CD4-positive, alpha-beta T cell (primary cell): ENCODE results near the gene SFMBT1. TPM values are rescaled to one million over a fixed set of nuclear protein-coding genes. Genes with fewer than 3 reads are reported as not detected.

Source experiments
- ATAC-seq: fragments of 200-7000 bp; cut with Tn5 transposase; one replicate; pipeline ENCODE4 v1.10.0; 2022; ENCODE audit warnings: mild to moderate bottlenecking; ENCODE audit not compliant: poor library complexity
- CTCF ChIA-PET: fragments of 350-600 bp; sonication (Branson Sonifier 250); formaldehyde crosslinking; loops from one replicate; lab custom pipeline; 2021; ENCODE audit warnings: antibody characterized with exemption, inconsistent platforms; lab: Charles Lee
- POLR2A ChIA-PET: fragments of 350-600 bp; sonication (Branson Sonifier 250); formaldehyde crosslinking; loops from one replicate; lab custom pipeline; 2021; ENCODE audit warnings: antibody characterized with exemption, inconsistent platforms; lab: Charles Lee
- DNase-seq, 14 experiments: peaks; one replicate each; pipeline ENCODE4 v3.0.0-alpha.2; 2013 to 2020; ENCODE audit warnings: mixed read lengths in 2 of 14
- H3K27ac ChIP-seq, 2 donors: one replicate each; pipeline versions ENCODE4 v1.5.1 to v1.7.0; 2013; ENCODE audit warnings: low read length in 2 of 2, low read depth in 1 of 2, mild to moderate bottlenecking in 1 of 2
- H3K27me3 ChIP-seq, 2 experiments: 1 replicate in 1 of 2; 2 replicates in 1 of 2; pipeline versions ENCODE4 v1.6.1 to v1.7.0; 2013; ENCODE audit warnings: low read length in 2 of 2, control low read depth in 1 of 2, mild to moderate bottlenecking in 1 of 2, moderate library complexity in 1 of 2; ENCODE audit not compliant: insufficient read depth in 2 of 2, control insufficient read depth in 1 of 2
- H3K36me3 ChIP-seq: one replicate; pipeline ENCODE4 v1.6.1; 2013; ENCODE audit warnings: low read length, control low read depth; ENCODE audit not compliant: insufficient read depth
- H3K4me1 ChIP-seq: one replicate; pipeline ENCODE4 v1.6.1; 2013; ENCODE audit warnings: low read length, control low read depth; ENCODE audit not compliant: insufficient read depth
- H3K4me3 ChIP-seq: one replicate; pipeline ENCODE4 v1.5.1; 2013; ENCODE audit warnings: mild to moderate bottlenecking, low read length, moderate library complexity
- H3K9me3 ChIP-seq, 2 experiments: 1 replicate in 1 of 2; 2 replicates in 1 of 2; pipeline versions ENCODE4 v1.6.1 to v1.7.0; 2013; ENCODE audit warnings: low read length in 2 of 2, mild to moderate bottlenecking in 2 of 2, control low read depth in 1 of 2, moderate library complexity in 1 of 2; ENCODE audit not compliant: control insufficient read depth in 1 of 2, insufficient read depth in 1 of 2
- H3K27ac Mint-ChIP-seq: one replicate; pipeline ENCODE4 v1.8.0; 2020; ENCODE audit warnings: mixed read lengths
- H3K27me3 Mint-ChIP-seq: one replicate; pipeline ENCODE4 v1.8.0; 2021; ENCODE audit warnings: mixed read lengths
- H3K36me3 Mint-ChIP-seq: one replicate; pipeline ENCODE4 v1.8.0; 2021; ENCODE audit warnings: low read depth, mixed read lengths
- H3K4me1 Mint-ChIP-seq: one replicate; pipeline ENCODE4 v1.8.0; 2021; ENCODE audit warnings: low read depth, mixed read lengths
- H3K4me3 Mint-ChIP-seq: one replicate; pipeline ENCODE4 v1.8.0; 2020; ENCODE audit warnings: mild to moderate bottlenecking, mixed read lengths
- H3K9me3 Mint-ChIP-seq: one replicate; pipeline ENCODE4 v1.8.0; 2020; ENCODE audit warnings: mixed read lengths
- intact Hi-C, 2 experiments: fragments of 100-400 bp; cut with DNase I in 1 of 2; cut with micrococcal nuclease in 1 of 2; formaldehyde crosslinking; loops; one replicate each; pipeline versions ENCODE4 v1.15.1 to v1.9.0; 2023 to 2025; cut with DNase I, micrococcal nuclease
- total RNA-seq, 174 experiments: library from RNA in 2 of 174; stranded (reverse) in 2 of 174; gene quantifications; one replicate each; pipeline ENCODE4 v1.2.3 and lab custom pipeline; 2021 to 2026
- TF ChIP-seq, protein P1 (sequence below): fragments of 200-600 bp; IDR thresholded peaks from one replicate; pipeline ENCODE4 v1.8.0; 2022; ENCODE audit warnings: antibody characterized with exemption, mild to moderate bottlenecking

Gene SFMBT1
- total RNA-seq, 2 experiments from 2014 or later = 54.3 to 55.9 TPM

DNA sequence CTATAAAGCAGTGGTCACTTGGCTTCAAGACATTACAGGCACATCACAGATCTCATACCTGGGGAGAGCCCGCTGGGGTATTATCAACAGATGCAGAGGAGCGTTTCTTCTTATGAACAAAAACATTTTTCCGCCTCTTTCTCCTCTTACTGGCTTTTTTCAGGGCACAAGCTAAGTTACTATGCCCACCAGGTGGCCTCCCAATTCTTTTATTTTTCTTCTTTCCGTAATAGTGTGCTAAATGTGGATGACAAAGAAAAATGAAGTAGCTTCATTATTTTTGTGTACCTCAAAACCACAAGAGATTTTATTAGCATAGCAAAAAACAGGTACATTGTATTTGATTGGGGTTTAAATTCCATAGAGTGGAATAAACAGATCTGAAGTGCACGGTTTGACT lies 138.4 kb downstream of the SFMBT1 start:
- DNase-seq (no peak), ATAC-seq (no peak)
- no peak overlapping the region for H3K4me3 Mint-ChIP-seq
- Histone ChIP-seq H3K27ac (no peak overlapping the region), H3K9me3 (no peaks in the 10 kb centered on the region), H3K4me3 (no peak overlapping the region), H3K27me3 (no peaks in the 10 kb centered on the region), H3K36me3 (peaks cover 68% of the 10 kb centered on the region), H3K4me1 (no peaks in the 10 kb centered on the region)
- ChIA-PET CTCF (interaction anchor here (1.2 kb wide), 1 partner anchor 14 kb away, joined by 4 read pairs; no protein-coding TSS in a partner anchor), POLR2A (interaction anchor here (1.1 kb wide), 1 partner anchor 10 kb away, joined by 4 read pairs; the partner anchor contains the start of gene STIMATE)
- H3K27ac Mint-ChIP-seq = peak overlapping the region; percentile 28
- no peaks in the 10 kb centered on the region for H3K4me1 Mint-ChIP-seq
- H3K9me3 Mint-ChIP-seq = no peaks in the 10 kb centered on the region
- TF ChIP-seq, protein P1, sequence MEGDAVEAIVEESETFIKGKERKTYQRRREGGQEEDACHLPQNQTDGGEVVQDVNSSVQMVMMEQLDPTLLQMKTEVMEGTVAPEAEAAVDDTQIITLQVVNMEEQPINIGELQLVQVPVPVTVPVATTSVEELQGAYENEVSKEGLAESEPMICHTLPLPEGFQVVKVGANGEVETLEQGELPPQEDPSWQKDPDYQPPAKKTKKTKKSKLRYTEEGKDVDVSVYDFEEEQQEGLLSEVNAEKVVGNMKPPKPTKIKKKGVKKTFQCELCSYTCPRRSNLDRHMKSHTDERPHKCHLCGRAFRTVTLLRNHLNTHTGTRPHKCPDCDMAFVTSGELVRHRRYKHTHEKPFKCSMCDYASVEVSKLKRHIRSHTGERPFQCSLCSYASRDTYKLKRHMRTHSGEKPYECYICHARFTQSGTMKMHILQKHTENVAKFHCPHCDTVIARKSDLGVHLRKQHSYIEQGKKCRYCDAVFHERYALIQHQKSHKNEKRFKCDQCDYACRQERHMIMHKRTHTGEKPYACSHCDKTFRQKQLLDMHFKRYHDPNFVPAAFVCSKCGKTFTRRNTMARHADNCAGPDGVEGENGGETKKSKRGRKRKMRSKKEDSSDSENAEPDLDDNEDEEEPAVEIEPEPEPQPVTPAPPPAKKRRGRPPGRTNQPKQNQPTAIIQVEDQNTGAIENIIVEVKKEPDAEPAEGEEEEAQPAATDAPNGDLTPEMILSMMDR = no peak
- H3K36me3 Mint-ChIP-seq = peaks cover 89% of the 10 kb centered on the region
- H3K27me3 Mint-ChIP-seq = no peaks in the 10 kb centered on the region
- intact Hi-C loops = loop anchor here (1.0 to 5.0 kb wide), 2 partner anchors 165 kb away; no protein-coding TSS in a partner anchor

- H3K27ac ChIP-seq = no peak overlapping the region
- H3K27me3 ChIP-seq = no peaks in the 10 kb centered on the region
- no peak overlapping the region for H3K27ac Mint-ChIP-seq
- H3K9me3 Mint-ChIP-seq = no peaks in the 10 kb centered on the region
- H3K4me1 ChIP-seq = no peaks in the 10 kb centered on the region
- ATAC-seq = no peak
- H3K27me3 Mint-ChIP-seq = no peaks in the 10 kb centered on the region
- no peak for DNase-seq
- intact Hi-C loops = no loop called here
- peaks cover 47% of the 10 kb centered on the region for H3K36me3 ChIP-seq
- no peak overlapping the region for H3K4me3 Mint-ChIP-seq
- H3K4me3 ChIP-seq = no peak overlapping the region
- CTCF ChIA-PET = no interaction called here
- POLR2A ChIA-PET = interaction anchor here (1.3 kb wide), 1 partner anchor 8 kb away, joined by 4 read pairs; no protein-coding TSS in a partner anchor
- TF ChIP-seq, protein P1 = no peak
- H3K9me3 ChIP-seq = no peaks in the 10 kb centered on the region
- H3K4me1 Mint-ChIP-seq = no peaks in the 10 kb centered on the region
- H3K36me3 Mint-ChIP-seq = peaks cover 66% of the 10 kb centered on the region
Measured at GRCh38 chr3:52904552-52904951, 141.3 kb downstream of the SFMBT1 start.

GRCh38 chr3:52904000-52904399 lies 141.9 kb downstream of the SFMBT1 start:
- Histone ChIP-seq H3K4me1 (no peaks in the 10 kb centered on the region), H3K9me3 (no peaks in the 10 kb centered on the region), H3K4me3 (no peak overlapping the region), H3K36me3 (peaks cover 42% of the 10 kb centered on the region), H3K27ac (no peak overlapping the region), H3K27me3 (no peaks in the 10 kb centered on the region)
- Mint-ChIP-seq H3K27me3 (no peaks in the 10 kb centered on the region), H3K36me3 (peaks cover 62% of the 10 kb centered on the region), H3K4me1 (no peaks in the 10 kb centered on the region), H3K9me3 (no peaks in the 10 kb centered on the region), H3K4me3 (no peak overlapping the region), H3K27ac (no peak overlapping the region)
- ChIA-PET CTCF (no interaction called here), POLR2A (interaction anchor here (1.1 kb wide), 1 partner anchor 11 kb away, joined by 5 read pairs; no protein-coding TSS in a partner anchor)
- DNase-seq (no peak), ATAC-seq (no peak)
- intact Hi-C loops = no loop called here
- TF ChIP-seq, protein P1 = no peak
